NCI-H524 (cell line): ENCODE data around the gene SEMA3D.
"Not testable (repeated sequence)": the region's sequence is repeated elsewhere in the genome, so short reads cannot be mapped to it uniquely, and the experiment has no call there.

ENCODE experiments used
- DNase-seq, 2 experiments: peaks; one replicate each; lab custom pipeline; 2025; lab: John Stamatoyannopoulos, UW

SEMA3D gene

DNA sequence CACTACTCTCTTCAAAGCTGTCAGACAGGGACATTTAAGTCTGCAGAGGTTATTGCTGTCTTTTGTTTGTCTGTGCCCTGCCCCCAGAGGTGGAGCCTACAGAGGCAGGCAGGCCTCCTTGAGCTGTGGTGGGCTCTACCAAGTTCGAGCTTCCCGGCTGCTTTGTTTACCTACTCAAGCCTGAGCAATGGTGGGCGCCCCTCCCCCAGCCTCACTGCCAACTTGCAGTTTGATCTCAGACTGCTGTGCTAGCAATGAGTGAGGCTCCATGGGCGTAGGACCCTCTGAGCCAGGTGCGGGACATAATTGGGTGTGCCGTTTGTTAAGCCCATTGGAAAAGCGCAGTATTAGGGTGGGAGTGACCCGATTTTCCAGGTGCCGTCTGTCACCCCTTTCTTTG is 193.9 kb downstream of the SEMA3D start:
- not testable (repeated sequence) for DNase-seq

DNA sequence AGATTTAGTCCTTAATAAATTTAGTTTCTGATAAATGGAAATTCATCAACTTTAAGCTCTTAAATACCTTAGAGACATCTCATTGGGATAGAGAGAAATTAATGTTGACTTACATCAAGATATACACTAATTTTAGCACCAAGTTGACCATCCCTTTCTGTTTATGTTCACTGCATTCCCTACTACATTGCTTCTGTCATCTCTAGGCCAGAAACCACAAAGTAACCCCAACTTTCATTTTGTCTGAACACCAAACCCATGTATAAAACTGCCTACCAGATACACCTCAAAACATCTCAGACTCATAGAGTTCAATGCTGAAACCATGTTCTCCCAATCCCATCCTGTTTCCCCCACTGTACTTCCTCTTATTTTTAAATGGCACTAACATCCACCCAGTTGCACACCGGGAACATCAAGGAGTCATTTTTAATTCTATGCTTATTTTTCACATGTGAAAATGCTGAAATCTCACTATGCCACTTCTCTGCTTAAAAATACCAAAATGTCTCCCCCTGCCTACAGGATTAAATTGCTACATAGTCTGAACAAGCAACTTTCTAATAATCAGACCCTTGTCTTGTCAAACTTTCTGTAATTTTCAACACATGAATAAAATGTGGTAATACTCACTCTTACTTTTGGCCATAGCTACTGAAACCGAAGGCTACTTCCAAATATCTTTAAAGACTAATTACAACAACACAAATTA is 201.6 kb downstream of the SEMA3D start:
- no peak for DNase-seq

- no peak for DNase-seq
Observed at GRCh38 chr7:84982199-84982598, 204.7 kb downstream of the SEMA3D start.

- no peak for DNase-seq
Observed at GRCh38 chr7:84981055-84981976, 205.5 kb downstream of the SEMA3D start.

DNA sequence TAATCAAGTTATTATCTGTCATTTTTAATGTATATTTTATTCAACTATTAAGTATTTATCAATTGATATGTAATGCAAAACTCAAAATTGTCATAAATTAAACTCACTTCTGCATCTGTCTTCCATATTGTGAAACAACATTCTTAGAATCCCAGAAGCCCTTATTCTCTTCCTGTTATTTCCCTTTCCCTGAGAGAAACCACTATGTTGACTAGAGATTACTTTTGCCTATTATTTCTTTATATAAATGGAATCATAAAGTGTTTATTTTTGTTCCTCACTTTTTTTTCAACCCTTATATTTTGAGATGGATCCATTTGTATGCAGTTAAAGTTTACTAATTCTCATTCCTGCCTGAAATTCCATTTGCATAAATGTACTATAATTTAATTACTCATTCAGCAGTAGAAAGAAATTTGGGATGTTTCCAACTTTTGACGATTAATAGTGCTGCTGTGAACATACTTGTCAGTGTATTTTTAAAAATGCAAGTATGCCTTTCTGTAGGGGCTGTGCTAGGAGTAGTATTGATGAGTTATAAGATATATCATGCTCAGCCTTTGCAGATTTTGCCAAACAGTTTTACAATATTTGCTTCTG is 211.2 kb downstream of the SEMA3D start:
- no peak for DNase-seq

DNA sequence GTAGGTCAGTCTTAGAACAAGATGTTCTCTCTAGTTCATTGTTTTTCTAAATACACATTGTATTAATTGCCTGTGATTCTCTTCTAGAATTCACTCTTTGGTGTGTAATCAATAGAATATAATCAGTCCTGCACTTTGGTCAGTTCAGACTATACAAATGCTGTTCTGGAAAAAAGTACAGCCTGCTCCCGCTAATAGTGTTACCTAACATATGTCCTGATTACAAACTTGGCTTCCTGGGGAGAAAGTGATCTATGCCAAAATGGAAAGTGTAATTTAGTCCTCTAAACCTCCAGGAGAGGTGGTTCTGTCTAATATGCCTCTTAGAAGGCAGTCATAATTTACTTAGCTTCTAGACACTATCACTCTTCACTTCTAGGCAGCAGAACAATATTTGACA is 215.5 kb downstream of the SEMA3D start:
- no peak for DNase-seq

DNA sequence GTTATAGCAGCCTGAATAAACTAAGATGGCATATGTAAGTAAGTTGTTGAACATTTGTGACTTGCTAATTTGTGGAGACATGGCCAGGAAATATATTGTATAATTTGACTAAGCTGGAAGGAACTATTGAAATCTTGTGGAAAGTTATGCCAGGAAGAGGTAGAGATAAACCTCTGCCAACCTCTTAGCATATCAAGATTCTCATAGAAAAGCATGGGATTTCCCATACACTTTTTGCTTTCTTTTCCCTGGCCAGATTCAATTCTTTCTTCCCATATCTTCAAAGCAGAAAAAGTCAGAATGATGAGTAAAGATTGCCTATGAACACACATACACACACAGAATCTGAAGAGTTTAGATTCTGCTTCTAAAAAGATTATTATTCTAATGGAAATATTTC is 216.2 kb downstream of the SEMA3D start:
- no peak for DNase-seq

DNA sequence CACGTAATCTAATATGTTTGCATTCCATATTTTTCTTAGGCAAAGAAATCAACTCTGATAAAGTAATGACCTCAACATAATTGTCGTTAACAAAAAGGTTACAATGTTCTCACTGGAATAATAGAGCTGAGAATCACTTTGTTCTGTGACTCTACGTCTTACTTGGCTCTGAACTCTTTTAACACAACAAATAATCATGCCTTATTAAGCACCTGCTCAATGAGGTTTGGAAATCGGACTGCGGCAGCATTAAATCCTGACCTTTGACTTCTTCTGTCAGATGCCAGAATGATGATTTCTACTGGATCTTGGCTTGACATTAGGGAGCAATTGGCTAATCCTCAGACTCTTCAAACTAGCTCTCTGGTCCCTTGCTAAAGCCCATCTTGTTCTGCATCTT is 233.6 kb downstream of the SEMA3D start:
- no peak for DNase-seq

- no peak for DNase-seq
Observed at GRCh38 chr7:84950836-84951235, 236.0 kb downstream of the SEMA3D start.

- DNase-seq, result no peak
Observed at GRCh38 chr7:84949501-84949900, 237.4 kb downstream of the SEMA3D start.

DNA sequence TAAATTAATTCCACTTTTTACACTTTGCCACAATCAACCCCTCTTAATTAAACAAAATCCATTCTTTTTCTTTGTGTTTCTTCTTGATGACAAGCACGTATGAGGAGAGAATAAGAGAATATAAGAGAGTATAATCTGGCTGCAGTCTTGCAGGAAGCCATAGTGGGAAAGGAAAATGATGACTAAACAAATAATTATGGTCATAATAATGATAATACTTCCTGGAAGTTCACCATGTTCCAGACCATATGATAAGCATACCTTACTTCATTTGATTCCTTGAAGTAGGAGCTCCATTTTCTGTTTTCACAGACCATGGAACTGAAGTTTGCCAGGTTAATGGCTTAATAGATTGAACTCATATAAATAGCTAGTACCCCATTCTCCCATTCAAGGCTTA is 237.8 kb downstream of the SEMA3D start:
- DNase-seq, result no peak

DNA sequence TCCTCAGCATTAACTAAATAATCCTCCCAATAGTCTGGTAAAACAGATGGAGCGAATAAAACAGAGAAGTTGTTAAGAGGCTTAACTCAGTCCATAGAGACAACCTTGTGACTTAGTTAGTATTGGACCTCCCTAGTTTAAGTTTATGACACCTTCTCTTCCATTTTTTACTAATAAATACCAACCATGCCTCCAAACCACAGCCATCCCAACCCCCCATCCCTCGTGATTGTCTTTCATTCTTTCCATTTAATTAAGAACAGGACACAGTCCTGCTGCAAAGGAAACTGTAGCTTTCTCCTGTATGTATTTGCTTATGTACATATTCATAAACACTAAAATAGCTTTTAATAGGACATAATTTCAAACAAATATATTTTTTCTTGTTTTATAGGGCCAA is 238.2 kb downstream of the SEMA3D start:
- peak in 1 of 2 experiments; percentile 79 for DNase-seq

DNA sequence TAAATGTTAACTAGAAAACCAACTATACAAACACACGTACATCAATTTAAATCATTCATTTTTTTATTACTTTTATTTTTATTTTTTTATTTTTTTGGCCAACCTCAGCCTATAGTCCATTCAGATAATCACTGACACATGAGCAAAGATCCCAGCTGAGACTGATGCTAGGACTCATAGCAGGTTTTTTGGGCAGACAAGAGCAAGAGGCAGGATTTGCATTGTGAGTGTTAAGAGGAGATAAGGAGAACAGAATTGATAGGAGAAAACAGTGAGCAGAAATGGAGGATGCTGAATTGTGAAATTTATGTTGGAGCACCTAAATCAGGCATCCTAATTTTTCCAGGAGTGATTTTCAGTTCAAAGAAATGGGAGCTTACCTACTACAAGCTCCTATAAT is 240.3 kb downstream of the SEMA3D start:
- no peak for DNase-seq
